Panc1 (cell line): ENCODE measurements around the gene HPS5. TPM values are rescaled to one million over a fixed set of nuclear protein-coding genes. Genes with fewer than 3 reads are reported as not detected.

ENCODE experiments used
- ATAC-seq: fragments of 200-7000 bp; cut with Tn5 transposase; 2 replicates; pipeline ENCODE4 v1.9.1; 2020; ENCODE audit warnings: mild to moderate bottlenecking, moderate library complexity
- BruUV-seq: library from RNA; stranded (reverse); fragments of 400-500 nt; replicated peaks from 2 replicates; lab custom pipeline; 2021; lab: Mats Ljungman, UMichigan
- CTCF ChIA-PET: fragments of 300-600 bp; sonication (Branson Sonifier 250); formaldehyde crosslinking; loops from one replicate; lab custom pipeline; 2022; ENCODE audit warnings: antibody characterized with exemption; lab: Charles Lee
- POLR2A ChIA-PET: fragments of 300-600 bp; sonication (Branson Sonifier 250); formaldehyde crosslinking; loops from one replicate; lab custom pipeline; 2022; ENCODE audit warnings: antibody characterized with exemption; lab: Charles Lee
- DNase-seq: peaks from one replicate; pipeline ENCODE4 v3.0.0-alpha.2; 2010; ENCODE audit warnings: low read depth, low spot score
- H3K27ac ChIP-seq: 2 replicates; pipeline ENCODE4 v1.5.1; 2011; ENCODE audit warnings: mild to moderate bottlenecking, low read length, inconsistent platforms
- H3K27me3 ChIP-seq: fragments of 200-500 bp; sonication (Bioruptor generic); 2 replicates; pipeline ENCODE4 v1.6.0; 2014; ENCODE audit warnings: low read length, inconsistent platforms; ENCODE audit not compliant: control insufficient read depth, insufficient read depth
- H3K36me3 ChIP-seq: fragments of 200-500 bp; sonication (Bioruptor generic); 2 replicates; pipeline ENCODE4 v1.5.1; 2014; ENCODE audit warnings: inconsistent platforms, mild to moderate bottlenecking, low read length, moderate library complexity; ENCODE audit not compliant: control insufficient read depth, insufficient read depth
- H3K4me1 ChIP-seq: 2 replicates; pipeline ENCODE4 v1.5.1; 2011; ENCODE audit warnings: inconsistent platforms, mild to moderate bottlenecking, low read length, moderate library complexity; ENCODE audit not compliant: control insufficient read depth, insufficient read depth
- H3K4me3 ChIP-seq, 2 experiments: 2 replicates each; pipeline ENCODE4 v1.5.1; 2011 to 2012; ENCODE audit warnings: low read depth in 2 of 2, low read length in 2 of 2, mild to moderate bottlenecking in 2 of 2, inconsistent platforms in 1 of 2, moderate library complexity in 1 of 2
- H3K9me3 ChIP-seq: fragments of 200-500 bp; sonication (Bioruptor generic); 2 replicates; pipeline ENCODE4 v1.5.1; 2014; ENCODE audit warnings: low read depth, mild to moderate bottlenecking, inconsistent platforms, low read length, moderate library complexity; ENCODE audit not compliant: control insufficient read depth, insufficient read depth
- CTCF ChIP-seq: fragments of 450-650 bp; IDR thresholded peaks from 2 replicates; pipeline ENCODE4 v1.5.1; 2017; ENCODE audit warnings: mild to moderate bottlenecking
- POLR2AphosphoS5 ChIP-seq: IDR thresholded peaks from 2 replicates; pipeline ENCODE4 v1.6.1; 2012; ENCODE audit warnings: mild to moderate bottlenecking, low read depth, low read length, moderate library complexity
- REST ChIP-seq, 2 experiments: IDR thresholded peaks; 2 replicates each; pipeline ENCODE4 v1.6.1; 2011 to 2012; ENCODE audit warnings: low read depth in 2 of 2, control low read depth in 1 of 2, low read length in 1 of 2, mild to moderate bottlenecking in 1 of 2, moderate library complexity in 1 of 2; ENCODE audit not compliant: insufficient read depth in 1 of 2
- SIN3A ChIP-seq: IDR thresholded peaks from 2 replicates; pipeline ENCODE4 v1.6.1; 2012; ENCODE audit warnings: low read depth, mild to moderate bottlenecking, low read length, moderate library complexity, borderline replicate concordance; ENCODE audit not compliant: insufficient read depth
- TCF7L2 ChIP-seq: IDR thresholded peaks from 2 replicates; pipeline ENCODE4 v1.6.1; 2011; ENCODE audit warnings: mild to moderate bottlenecking, low read depth, low read length, inconsistent platforms
- in situ Hi-C: cut with HindIII; loops from 2 replicates; pipeline ENCODE4 v1.10.0; 2016; ENCODE audit warnings: low sequenced_read_pairs, low pct_unique_long_range_greater_than_20kb
- intact Hi-C: fragments of 100-400 bp; cut with micrococcal nuclease; formaldehyde crosslinking; loops from one replicate; pipeline ENCODE4 v1.10.0; 2022; ENCODE audit not compliant: unreplicated experiment
- total RNA-seq: library from RNA; stranded (reverse); gene quantifications from one replicate; pipeline ENCODE4 v1.2.1, GENCODE V29; 2021; ENCODE audit not compliant: unreplicated experiment

HPS5 gene
- total RNA-seq, 1 experiment from 2014 or later = 27.7 TPM

GRCh38 chr11:18320617-18321016 is 1.3 kb downstream of the HPS5 start:
- TF ChIP-seq REST (IDR thresholded peaks at IDR 0.05; ENCODE audit: insufficient read depth in 1 of 2, low read depth in 2 of 2, low read length in 1 of 2) = no peak
- TF ChIP-seq TCF7L2 = no peak
- no peak for TF ChIP-seq POLR2AphosphoS5
- TF ChIP-seq CTCF = no peak
- no peak for TF ChIP-seq SIN3A
- ChIA-PET POLR2A (interaction anchor here (0.6 kb wide), 1 partner anchor 74 kb away, joined by 3 read pairs; no protein-coding TSS in a partner anchor), CTCF (no interaction called here)
- in situ Hi-C loops = no loop called here
- Histone ChIP-seq H3K4me1 (peaks cover 41% of the 10 kb centered on the region), H3K27ac (peak overlapping the region; percentile 96; the same call in 1 of the 2 replicates), H3K9me3 (no peaks in the 10 kb centered on the region), H3K36me3 (peaks cover 9% of the 10 kb centered on the region), H3K27me3 (no peaks in the 10 kb centered on the region), H3K4me3 (peak overlapping the region; percentile 93 to 98; a peak in 3 of 4 replicates)
- DNase-seq (no peak), ATAC-seq (no peak)
- intact Hi-C loops = no loop called here
- BruUV-seq = no TSS peak

- peaks cover 35% of the 10 kb centered on the region for H3K4me1 ChIP-seq
- in situ Hi-C loops = no loop called here
- TF ChIP-seq TCF7L2 (no peak), SIN3A (no peak), REST (IDR thresholded peaks at IDR 0.05; ENCODE audit: insufficient read depth in 1 of 2, low read depth in 2 of 2, low read length in 1 of 2) (no peak), CTCF (no peak), POLR2AphosphoS5 (no peak)
- ATAC-seq (no peak), DNase-seq (no peak)
- ChIA-PET CTCF (no interaction called here), POLR2A (no interaction called here)
- no TSS peak for BruUV-seq
- intact Hi-C loops = no loop called here
- peaks cover 4% of the 10 kb centered on the region for H3K36me3 ChIP-seq
- H3K9me3 ChIP-seq = no peaks in the 10 kb centered on the region
- 0 out of 2 replicates have a peak overlapping the region, but pooled peaks have one; percentile 6 for H3K27ac ChIP-seq
- no peak overlapping the region for H3K4me3 ChIP-seq
- H3K27me3 ChIP-seq = no peaks in the 10 kb centered on the region
Observed at GRCh38 chr11:18319914-18320313, 2.0 kb downstream of the HPS5 start.
